NCI-H2107 treated with DMSO at 0.1 percent for 48 hours (cell line): ENCODE data around the gene ERP44.
"Not testable (repeated sequence)": the region's sequence is repeated elsewhere in the genome, so short reads cannot be mapped to it uniquely, and the experiment has no call there.

Experiments used
- DNase-seq: peaks from one replicate; lab custom pipeline; 2025; ENCODE audit not compliant: unreplicated experiment; lab: John Stamatoyannopoulos, UW

Gene ERP44

DNA sequence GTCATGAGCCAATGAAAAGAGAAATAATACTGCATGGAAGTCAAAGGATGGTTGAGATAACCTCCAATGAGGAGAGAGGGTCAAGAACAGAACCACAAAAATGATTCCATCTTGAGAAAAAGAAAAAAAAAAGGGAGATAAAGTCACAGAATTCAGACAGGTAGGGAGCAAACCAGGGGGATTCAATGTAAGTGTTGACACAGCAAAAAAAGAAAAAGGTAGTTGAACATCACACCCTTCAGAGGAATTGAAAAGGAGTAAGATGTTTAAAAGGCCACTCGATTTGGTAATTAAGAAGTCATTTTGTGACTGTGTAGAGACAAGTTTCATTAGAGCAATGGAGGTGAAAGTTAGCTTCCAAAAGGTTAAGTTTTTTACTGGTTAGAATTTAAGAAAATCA, 79.3 kb downstream of the ERP44 start:
- no peak for DNase-seq

DNA sequence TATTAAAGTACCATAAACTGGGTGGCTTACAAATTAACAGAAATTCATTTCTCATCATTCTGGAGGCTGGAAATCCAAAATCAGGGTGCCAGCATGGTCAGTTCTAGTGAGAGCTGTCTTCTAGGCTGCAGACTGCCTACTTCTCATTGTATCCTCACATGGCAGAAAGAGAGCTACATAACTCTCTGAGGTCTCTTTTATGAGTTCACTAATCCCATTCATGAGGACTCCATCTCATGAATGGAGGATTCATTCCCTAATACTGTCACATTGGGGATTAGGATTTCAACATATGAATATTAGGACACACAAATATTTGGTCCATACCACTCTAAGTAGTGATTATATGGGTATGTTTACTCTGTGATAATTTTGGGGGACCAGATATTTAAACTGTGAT, 84.0 kb downstream of the ERP44 start:
- no peak for DNase-seq

DNA sequence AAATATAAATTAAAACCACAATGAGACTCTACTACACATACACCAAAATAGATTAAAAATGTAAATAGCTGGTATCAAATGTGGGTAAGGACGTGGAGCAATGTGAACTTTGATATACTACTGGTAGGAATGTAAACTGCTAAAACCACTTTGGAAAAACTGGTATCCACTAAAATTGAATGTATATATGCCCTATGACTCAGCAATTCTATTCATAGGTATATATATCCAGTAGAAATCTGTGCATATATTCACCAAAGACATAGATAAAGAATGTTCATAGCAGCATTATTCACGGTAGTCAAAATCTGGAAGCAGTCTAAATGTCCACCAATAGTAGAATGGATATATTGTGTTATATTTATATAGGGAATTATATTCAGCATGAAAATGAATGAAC, 85.2 kb downstream of the ERP44 start:
- no peak for DNase-seq

DNA sequence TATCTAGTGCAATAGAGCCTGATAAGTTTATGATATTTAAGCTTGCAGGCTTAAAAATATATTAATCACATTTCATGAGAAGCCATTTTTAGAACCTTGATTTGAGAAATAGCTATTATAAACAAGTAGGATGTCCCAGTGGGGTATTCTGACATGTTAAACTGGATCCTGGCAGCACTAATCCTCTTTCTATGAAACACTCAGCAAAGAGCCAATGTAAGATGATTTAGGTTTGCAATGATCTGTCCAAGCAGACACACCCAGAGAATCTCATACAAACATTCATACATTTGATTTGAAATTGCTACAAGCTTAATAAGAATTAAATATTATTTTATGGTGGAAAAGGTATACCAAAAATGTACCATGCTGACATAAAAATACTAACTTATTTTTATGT, 86.5 kb downstream of the ERP44 start:
- DNase-seq: no peak

DNA sequence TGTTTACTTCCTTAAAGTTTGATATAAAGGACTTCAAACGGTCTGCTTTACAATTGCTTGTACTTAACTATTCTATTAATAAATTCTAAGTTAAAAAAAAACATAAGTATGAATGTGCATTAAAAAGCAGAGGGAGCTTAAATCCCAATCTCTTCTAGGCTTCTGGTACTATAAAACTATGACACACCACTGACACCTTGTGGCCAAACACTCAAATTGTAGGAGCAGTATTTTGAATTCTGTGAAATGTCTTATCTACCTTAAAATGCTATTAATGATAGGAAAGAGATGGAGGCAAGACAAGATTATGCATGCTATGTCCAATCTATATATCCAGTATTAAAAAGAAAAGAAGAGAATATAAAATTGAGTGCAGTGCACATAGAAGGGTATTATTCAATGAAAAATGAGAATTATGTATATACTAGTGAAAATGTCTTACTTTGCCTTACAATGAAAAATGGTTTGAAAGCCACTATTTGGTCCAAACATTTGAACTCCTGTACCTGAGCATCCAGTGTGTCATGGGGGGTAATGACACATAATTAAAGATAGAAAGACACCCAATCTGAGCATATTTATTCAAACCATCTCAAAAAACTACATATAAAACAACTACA, 87.6 kb downstream of the ERP44 start:
- DNase-seq: peak; percentile 43

DNA sequence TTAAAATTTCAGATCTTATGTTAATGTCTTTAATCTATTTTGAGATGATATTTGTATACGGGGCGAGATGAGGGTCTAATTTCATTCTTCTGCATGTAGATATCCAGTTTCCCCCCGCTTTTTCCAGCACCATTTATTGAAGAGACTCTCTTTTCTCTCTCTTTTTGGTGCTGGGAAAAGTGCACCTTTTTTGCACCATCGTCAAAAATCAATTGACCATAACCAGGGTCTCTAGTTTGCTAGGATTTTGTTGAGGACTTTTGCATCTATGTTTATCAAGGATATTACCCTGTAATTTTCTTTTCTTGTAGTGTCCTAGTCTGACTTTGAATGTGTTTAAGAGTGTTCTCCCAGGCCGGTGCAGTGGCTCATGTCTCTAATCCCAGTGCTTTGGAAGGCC, 99.0 kb downstream of the ERP44 start:
- DNase-seq: no peak

DNA sequence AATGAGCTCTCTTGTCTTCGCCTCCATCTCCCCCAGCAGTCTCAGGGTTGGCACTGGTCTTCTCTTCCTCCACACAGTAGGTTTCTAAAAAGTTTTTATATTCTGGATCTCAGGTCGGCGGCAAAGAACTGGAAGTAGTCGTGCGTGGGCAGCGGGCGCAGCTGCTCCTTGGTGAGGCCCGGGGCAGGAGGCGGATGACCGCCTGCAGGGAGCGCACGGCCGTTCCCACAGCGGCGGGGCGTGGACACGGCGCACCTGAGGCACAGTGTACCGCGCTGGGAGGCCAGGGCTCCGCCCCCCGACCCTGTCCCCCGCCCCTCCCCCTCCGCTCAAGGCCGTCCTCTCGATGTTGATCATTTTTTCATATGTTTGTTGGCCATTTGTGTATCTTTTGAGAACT, 99.9 kb downstream of the ERP44 start:
- no peak for DNase-seq

DNA sequence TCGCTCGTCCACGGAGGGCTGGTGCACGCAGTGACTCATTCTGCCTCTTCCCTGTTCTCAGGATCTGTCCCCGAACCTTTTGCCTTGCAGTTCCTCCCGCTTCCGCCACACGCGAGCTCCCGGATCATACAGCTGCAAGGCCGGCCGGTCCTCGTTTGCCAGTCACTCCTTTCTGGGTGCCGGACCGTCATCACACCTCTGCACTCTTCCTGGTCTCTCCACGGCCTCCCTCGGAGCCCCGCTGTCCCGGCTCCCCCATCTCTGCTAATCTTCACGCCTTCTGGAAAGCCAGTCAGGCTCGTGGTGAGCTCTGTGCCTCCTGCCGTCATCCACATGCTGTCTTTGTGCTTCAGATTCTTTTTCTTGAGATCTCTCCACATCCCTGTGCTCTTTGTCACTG, 100.5 kb downstream of the ERP44 start:
- no peak for DNase-seq

DNA sequence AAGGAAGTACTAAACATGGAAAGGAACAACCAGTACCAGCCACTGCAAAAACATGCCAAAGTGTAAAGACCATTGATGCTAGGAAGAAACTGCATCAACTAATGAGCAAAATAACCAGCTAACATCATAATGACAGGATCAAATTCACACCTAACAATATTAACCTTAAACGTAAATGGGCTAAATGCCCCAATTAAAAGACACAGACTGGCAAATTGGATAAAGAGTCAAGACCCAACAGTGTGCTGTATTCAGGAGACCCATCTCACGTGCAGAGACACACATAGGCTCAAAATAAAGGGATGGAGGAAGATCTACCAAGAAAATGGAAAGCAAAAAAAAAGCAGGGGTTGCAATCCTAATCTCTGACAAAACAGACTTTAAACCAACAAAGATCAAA, 108.3 kb downstream of the ERP44 start:
- DNase-seq: not testable (repeated sequence)

DNA sequence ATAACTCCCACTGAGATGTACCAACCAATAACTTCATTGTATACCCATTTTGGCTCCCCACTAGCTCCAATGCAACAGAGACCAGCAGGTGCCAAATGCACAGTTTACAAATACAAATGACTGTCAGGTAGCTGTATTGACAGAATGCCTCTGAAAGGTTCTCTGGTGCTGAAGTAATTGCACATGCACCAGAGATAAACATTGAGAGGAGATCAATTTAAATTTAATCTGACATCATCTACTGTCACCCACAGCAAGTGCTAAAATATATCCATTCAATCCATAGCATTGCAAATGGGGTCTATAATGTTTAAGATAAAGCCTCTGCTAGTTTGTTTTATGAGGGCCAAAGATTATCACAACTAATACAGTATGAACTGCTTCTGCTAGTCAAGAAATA, 112.2 kb downstream of the ERP44 start:
- DNase-seq: no peak

DNA sequence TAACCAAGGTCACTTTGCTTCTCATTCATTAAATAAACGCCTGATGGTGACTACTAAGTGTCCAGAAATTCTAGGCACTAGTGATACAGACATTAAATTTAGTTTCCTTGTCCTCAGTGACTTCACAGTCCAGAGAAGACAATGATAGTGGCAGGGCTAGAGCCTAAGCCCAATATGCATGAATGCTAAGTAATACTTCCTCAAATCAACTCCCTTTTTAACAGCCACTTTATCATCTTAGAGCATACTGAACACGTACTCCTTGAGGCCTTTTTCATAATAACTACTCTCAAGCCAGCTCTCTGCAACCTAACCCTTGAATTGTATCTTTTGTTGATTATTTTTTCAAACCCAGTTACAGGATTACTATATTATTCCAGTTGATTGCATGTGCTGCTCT, 118.2 kb downstream of the ERP44 start:
- DNase-seq: no peak

DNA sequence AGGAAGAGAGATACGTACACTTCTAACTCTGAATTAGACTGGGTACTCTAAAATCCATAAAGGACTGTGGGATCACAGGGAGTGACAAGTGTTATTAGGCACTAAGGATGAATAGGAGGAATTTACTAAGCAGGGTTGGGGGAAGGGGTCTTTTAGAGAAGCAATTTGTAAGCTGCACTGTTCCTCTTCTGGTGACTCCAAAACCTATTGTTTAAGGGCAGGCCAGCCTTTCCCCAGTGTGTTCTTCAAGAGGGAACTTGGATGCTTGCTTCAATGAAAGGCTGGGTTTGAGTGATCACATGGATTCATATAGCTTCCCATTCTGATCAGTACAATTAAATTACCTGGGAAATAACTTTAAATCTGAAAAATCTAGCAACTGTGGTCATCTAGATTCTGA, 120.6 kb downstream of the ERP44 start:
- no peak for DNase-seq

DNA sequence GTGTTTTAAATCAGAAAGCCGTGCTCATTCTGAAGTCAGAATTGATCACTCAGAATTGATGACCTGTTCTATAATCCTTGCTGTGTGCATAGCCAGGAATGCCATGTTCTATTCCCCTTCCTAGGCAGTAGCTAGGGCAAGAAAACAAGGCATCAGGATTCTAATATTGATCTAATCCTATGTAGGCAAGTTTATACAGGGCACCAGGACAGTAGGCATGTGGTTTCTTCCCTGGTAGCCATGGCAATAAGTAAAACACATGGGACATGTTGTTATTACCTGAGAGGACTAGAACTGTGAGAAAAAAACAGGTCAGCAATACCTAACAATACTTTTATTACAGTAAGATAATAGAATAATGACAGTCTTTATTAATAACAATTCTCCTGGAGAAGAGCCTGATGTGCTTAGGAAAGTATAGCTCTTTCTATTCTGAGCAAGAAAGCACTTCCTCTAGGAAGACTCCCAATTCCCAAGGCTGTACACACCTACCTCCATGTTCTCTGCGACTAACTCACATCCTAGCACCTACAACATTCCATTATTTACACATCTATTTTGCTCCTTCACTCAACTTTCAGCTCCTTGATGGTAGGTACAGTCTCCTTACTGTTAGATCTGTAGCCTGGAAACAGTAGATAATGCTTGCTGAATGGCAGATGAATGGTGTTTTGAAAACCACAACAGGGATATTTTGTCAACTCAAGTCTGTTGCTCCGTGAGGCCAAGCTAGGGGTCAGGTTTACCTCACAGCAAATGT, 121.6 kb downstream of the ERP44 start:
- DNase-seq: no peak

DNA sequence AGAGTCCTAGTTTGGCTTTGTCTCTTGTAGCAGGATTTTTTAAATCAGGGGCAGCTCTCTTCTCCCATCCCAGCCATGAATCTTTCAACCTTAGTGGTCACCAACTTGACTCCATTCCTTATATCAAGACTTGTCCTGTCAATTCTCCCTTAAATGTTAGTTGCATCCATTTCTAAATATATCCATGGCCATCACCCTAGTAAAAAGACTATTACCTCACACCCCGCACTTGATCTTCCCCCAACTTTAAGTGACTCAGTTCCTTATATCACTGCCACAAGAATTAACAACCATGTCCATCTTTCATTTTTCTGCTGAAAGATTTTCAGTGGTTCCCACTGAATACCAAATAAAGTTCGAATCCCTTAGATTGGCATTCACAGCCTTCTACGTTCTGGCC, 125.3 kb downstream of the ERP44 start:
- no peak for DNase-seq

DNA sequence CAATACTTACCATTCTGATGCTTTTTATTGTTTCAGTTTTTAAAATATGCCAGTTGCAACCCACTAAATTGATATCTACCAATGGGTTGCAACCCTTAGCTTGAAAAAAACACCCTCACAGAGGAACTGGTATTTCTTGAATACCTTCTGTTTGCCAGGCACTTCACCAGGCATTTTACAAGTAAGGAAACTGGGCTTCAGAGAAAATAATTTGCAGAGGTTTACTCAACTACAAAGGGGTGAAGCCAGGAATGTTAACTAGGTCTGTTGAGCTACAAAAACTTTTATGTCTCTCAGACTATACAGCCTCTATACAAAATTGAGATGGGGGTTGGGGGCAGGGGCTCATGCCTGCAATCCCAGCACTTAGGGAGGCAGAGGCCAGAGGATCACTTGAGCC, 127.4 kb downstream of the ERP44 start:
- DNase-seq: no peak

DNA sequence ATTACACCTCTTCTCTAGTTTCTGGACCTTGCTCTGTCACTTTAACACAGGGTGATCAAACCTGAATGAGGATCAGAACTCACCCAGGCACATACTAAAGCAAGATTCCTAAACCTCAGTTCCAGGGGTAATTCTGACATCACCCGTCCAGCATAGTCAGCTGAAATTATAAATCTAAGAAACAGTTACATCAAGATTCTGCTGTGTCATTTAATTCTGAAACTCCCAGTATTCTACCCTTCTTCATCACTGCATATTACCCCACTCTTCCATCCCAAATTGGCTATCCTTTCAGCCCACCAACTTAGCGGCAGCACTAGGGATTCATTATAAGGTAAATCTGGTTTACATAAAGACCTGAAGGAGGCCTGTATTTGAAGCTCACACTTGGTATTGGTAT, 128.3 kb downstream of the ERP44 start:
- no peak for DNase-seq

DNA sequence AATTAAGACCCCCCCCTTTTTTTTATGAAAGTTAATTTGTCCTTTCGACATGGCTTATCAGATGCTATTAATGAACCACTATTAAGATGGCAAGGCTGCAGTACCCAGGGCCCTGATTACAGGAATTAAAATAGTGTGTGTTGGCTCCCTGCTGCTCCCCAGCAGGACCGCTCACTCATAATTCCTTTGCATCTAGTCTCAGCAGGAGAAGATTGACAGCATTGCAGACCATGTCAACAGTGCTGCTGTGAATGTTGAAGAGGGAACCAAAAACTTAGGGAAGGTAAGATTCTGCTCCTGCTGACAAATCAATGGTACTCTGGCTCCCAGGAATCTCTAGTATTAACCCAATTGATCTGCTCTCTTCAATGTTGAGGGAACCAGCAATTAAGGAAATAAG, 131.3 kb downstream of the ERP44 start:
- no peak for DNase-seq

DNA sequence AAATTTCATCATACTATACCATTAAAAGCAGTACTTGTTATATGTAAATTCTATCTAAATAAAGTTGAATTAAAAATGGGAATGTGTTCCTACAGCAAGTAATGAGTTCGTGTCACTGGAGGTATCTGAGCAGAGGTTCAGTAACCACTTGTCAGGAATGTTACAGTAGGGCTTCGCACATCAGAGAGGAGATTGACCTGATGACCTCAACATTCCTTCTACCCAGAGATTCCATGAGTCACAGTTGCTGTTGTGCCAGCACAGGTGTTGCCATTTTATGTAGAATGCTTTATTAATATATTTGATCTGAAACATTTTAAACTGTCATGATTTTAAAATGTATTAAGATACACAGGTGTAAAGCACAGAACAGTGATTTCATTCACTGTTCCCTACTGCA, 132.1 kb downstream of the ERP44 start:
- DNase-seq: no peak

DNA sequence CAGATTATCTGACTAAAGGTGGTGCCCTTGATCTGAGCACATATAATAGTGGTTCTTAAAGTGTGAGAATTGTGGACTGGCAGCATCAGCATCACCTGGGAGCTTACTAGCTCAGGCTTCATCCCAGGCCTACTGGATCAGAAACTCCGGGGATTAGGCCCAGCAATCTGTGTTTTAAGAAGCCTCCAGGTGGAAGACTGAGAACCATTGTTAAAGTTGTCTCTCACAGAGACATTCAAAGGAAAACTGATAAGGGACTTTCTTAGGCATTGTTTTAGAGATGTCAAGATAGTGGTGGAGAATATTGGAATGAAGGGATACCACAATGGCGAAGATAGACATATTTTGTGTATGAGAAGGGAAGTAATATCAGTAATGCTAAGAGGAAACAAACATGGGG, 132.8 kb downstream of the ERP44 start:
- no peak for DNase-seq

DNA sequence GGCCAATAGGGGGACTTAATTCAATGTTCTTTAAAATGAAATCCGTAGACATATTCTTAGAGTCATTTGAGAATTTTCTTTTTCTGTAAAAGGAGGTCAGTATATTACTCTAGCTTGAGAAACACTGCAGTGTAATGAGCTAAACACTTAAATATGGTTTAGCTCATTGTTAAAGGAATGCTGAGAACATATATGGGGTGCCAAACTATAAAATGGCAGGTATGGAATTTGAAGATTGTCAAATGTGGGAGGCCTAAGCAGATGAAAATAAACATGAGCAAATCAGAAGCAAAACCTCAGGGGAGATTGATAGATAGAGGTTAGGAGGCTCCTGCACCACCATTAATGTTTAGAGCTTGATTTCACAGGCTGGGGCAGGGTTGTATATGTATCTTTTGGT, 134.5 kb downstream of the ERP44 start:
- DNase-seq: no peak

DNA sequence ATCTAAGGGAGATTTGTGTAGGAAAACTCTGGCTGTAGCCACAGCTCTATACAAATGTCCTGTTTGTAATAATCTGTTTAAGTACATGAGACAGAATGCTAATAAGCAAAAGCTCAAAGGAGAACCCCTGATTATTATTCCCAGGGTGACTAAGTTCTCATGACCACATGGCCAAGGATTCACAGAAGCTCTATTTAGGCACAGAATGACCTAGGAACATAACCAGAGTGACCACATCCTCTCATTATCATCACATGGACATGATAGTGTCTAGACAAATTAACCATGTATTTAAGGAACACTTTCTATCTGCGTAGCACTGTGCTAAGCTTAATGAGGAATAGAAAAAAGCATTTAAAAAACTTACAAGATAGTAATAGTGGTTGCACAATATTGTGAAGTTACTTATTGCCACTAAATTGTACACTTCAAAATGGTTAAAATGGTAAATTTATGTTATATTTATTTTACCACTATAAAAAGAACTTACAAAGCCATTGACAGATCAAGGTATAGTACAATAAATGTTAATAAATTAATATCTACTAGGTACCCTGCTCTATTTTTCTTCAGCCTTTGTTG, 136.0 kb downstream of the ERP44 start:
- no peak for DNase-seq

DNA sequence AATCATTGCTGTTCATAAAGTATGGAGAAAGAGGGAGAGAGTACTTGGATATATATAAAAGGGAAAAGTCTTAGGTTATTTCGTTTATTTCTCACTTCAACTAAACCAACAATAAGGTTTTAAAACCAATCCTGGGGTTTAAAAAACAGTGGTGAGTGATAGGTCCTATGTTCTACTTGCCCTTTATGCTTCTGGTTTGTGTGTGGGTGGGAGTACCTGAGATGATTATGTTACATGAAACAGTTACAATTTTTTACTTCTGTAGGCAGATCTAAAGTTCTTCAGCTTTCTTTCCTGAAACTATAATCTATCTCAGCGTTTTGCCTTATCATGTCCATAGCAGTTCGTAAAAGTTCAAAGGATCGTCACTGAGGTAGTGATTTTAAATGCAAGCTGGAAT, 143.2 kb downstream of the ERP44 start:
- no peak for DNase-seq

DNA sequence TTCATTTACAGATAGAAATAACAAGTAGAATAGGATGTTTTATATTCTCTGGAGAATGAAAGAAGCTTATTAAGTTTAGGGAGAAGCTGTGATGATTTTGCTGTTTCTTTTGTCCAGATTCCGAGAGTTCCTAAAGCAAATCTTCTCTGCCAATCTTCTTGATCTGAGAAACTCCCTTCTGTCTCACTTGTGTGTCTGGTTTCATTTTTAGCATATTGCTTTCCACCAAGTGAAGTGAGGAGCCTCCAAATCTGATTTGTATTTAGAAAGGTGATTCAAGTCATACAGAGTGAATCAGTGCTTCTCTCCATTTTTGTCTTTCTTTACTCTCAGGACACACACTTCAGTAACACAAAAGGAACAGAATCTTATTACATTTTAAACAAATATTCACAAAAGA, 144.0 kb downstream of the ERP44 start:
- DNase-seq: no peak
